Ascending aorta (tissue), 2 donors: ENCODE data around the gene PSEN1. TPM values are rescaled to one million over a fixed set of nuclear protein-coding genes. Genes with fewer than 3 reads are reported as not detected.

Source experiments
- DNase-seq, 2 donors: peaks; one replicate each; pipeline ENCODE4 v3.0.0-alpha.2; 2019; ENCODE audit warnings: low spot score in 2 of 2
- H3K27ac ChIP-seq, 2 donors: fragments of 200-600 bp; sonication (generic); one replicate each; pipeline ENCODE4 v1.5.1; 2016 to 2017; ENCODE audit warnings: mild to moderate bottlenecking in 1 of 2
- H3K27me3 ChIP-seq: fragments of 200-600 bp; sonication (generic); one replicate; pipeline ENCODE4 v1.5.1; 2017
- H3K36me3 ChIP-seq, 2 donors: fragments of 200-600 bp; sonication (generic); one replicate each; pipeline ENCODE4 v1.5.1; 2016
- H3K4me1 ChIP-seq, 2 donors: fragments of 200-600 bp; sonication (generic); one replicate each; pipeline ENCODE4 v1.5.1; 2016 to 2017; ENCODE audit warnings: mild to moderate bottlenecking in 1 of 2
- H3K4me3 ChIP-seq, 2 donors: fragments of 200-600 bp; sonication (generic); one replicate each; pipeline ENCODE4 v1.5.1; 2016 to 2017; ENCODE audit warnings: mild to moderate bottlenecking in 1 of 2
- H3K9me3 ChIP-seq, 2 donors: fragments of 200-600 bp; sonication (generic); one replicate each; pipeline ENCODE4 v1.5.1; 2016
- intact Hi-C: fragments of 100-400 bp; cut with DNase I; formaldehyde crosslinking; loops from one replicate; pipeline ENCODE4 v1.15.1; 2023
- total RNA-seq: library from RNA; depleted of rRNA; stranded (reverse); fragments of >200 nt; gene quantifications from one replicate; pipeline ENCODE4 v1.1.0, GENCODE V29; 2016
- TF ChIP-seq, protein P1 (sequence below), 3 experiments: fragments of 200-600 bp in 2 of 3; fragments of 450-650 bp in 1 of 3; sonication (generic) in 2 of 3; IDR thresholded peaks; one replicate each; pipeline ENCODE4 v1.5.1; 2016 to 2019; ENCODE audit warnings: antibody characterized with exemption in 3 of 3, mild to moderate bottlenecking in 1 of 3, moderate library complexity in 1 of 3

PSEN1 gene
- total RNA-seq, 1 donor from 2014 or later: 15.2 TPM

DNA sequence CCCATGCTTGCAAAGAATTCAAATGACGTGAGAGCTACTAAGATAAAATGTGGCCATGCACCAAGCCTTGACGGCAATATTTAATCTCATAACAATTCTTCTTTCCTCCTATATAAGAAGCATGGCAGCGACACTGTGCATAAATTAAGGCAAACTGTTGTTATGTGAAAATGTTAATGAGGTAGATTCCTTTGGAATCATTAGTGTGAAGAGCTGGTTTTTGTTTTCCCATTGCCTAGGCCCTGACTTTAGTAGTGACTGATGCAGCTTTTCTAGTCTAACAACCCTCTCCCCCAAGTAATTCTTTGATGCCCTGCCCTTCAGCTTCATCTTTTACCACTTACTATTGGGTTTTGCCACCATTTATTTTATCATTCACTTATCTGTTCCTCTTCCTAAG, 10.6 kb upstream of the PSEN1 start:
- intact Hi-C loops: no loop called here
- Histone ChIP-seq H3K27me3 (no peaks in the 10 kb centered on the region), H3K36me3 (peaks cover 14 to 32% of the 10 kb centered on the region in 2 donors)

DNA sequence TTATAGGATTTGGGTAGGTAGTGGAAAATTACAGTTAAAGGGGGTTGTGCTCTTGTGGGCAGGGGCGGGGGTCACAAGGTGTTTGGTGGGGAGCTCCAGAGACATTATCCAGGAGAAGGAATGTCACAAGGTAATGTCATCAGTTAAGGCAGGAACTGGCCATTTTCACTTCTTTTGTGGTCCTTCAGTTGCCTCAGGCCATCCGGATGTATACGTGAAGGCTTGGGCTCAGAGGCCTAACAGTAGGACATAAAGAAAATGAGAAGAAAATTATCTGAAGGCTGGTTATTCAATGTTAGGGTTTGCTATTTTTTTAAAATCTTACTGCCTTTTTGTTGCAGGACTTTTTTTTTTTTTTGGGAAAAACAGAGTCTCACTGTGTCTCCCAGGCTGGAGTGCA, 2.5 kb upstream of the PSEN1 start:
- H3K36me3 ChIP-seq: no peaks in the 10 kb centered on the region
- peaks cover 9 to 11% of the 10 kb centered on the region in 2 donors for H3K4me1 ChIP-seq
- TF ChIP-seq, protein P1, sequence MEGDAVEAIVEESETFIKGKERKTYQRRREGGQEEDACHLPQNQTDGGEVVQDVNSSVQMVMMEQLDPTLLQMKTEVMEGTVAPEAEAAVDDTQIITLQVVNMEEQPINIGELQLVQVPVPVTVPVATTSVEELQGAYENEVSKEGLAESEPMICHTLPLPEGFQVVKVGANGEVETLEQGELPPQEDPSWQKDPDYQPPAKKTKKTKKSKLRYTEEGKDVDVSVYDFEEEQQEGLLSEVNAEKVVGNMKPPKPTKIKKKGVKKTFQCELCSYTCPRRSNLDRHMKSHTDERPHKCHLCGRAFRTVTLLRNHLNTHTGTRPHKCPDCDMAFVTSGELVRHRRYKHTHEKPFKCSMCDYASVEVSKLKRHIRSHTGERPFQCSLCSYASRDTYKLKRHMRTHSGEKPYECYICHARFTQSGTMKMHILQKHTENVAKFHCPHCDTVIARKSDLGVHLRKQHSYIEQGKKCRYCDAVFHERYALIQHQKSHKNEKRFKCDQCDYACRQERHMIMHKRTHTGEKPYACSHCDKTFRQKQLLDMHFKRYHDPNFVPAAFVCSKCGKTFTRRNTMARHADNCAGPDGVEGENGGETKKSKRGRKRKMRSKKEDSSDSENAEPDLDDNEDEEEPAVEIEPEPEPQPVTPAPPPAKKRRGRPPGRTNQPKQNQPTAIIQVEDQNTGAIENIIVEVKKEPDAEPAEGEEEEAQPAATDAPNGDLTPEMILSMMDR (IDR thresholded peaks at IDR 0.05): no peak
- H3K27ac ChIP-seq: no peak overlapping the region
- H3K27me3 ChIP-seq: no peaks in the 10 kb centered on the region
- DNase-seq: no peak
- intact Hi-C loops: no loop called here
- no peak overlapping the region for H3K4me3 ChIP-seq
- H3K9me3 ChIP-seq: no peaks in the 10 kb centered on the region

More for the DNA sequence above, 10.6 kb upstream of the PSEN1 start:
- no peak for DNase-seq
- Histone ChIP-seq H3K4me1 (no peaks in the 10 kb centered on the region), H3K4me3 (no peak overlapping the region), H3K27ac (no peak overlapping the region), H3K9me3 (no peaks in the 10 kb centered on the region)
- TF ChIP-seq, protein P1 (IDR thresholded peaks at IDR 0.05): no peak

GRCh38 chr14:73136085-73136386, 271 bp upstream of the PSEN1 start:
- peak overlapping the region; percentile 93 to 97 for H3K4me3 ChIP-seq
- peaks cover 9 to 11% of the 10 kb centered on the region in 2 donors for H3K4me1 ChIP-seq
- H3K27ac ChIP-seq: peak overlapping the region; percentile 96 to 97
- no peaks in the 10 kb centered on the region for H3K27me3 ChIP-seq
- no peaks in the 10 kb centered on the region for H3K9me3 ChIP-seq
- intact Hi-C loops: loop anchor here (2.0 kb wide), 1 partner anchor 77 kb away; the partner anchor contains the start of gene RBM25
- DNase-seq: no peak
- TF ChIP-seq, protein P1 (IDR thresholded peaks at IDR 0.05): no peak
- H3K36me3 ChIP-seq: no peaks in the 10 kb centered on the region

- no peak for DNase-seq
- H3K9me3 ChIP-seq: no peaks in the 10 kb centered on the region
- TF ChIP-seq, protein P1 (IDR thresholded peaks at IDR 0.05): no peak
- H3K4me1 ChIP-seq: peaks cover 8 to 9% of the 10 kb centered on the region in 2 donors
- H3K27me3 ChIP-seq: no peaks in the 10 kb centered on the region
- H3K27ac ChIP-seq: no peak overlapping the region
- no peak overlapping the region for H3K4me3 ChIP-seq
- H3K36me3 ChIP-seq: no peaks in the 10 kb centered on the region
- intact Hi-C loops: no loop called here
Observed at GRCh38 chr14:73140811-73141323, 4.6 kb downstream of the PSEN1 start.

DNA sequence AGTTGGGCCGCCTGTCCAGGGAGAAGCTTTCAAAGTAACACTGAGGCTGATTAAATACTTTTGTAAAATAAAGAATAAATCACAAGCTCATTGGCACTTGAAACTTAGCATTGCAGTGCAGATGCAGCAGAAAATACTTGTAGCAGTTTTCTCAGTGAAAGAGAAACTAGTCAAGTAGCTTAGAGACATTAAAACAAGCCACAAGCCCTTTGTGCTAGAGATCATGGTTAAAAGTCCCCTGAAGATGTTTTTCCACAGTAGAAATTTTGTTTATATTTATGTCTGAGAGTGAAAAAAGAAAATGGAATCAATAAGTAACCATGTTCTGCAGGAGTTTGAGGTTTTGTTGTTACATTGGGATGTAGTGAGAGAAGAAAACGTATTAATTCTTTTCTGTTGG, 5.9 kb downstream of the PSEN1 start:
- DNase-seq: no peak
- Histone ChIP-seq H3K4me3 (no peak overlapping the region), H3K36me3 (no peaks in the 10 kb centered on the region), H3K4me1 (peaks cover 5 to 6% of the 10 kb centered on the region in 2 donors), H3K27ac (no peak overlapping the region), H3K9me3 (no peaks in the 10 kb centered on the region), H3K27me3 (no peaks in the 10 kb centered on the region)
- TF ChIP-seq, protein P1 (IDR thresholded peaks at IDR 0.05): no peak
- intact Hi-C loops: no loop called here

DNA sequence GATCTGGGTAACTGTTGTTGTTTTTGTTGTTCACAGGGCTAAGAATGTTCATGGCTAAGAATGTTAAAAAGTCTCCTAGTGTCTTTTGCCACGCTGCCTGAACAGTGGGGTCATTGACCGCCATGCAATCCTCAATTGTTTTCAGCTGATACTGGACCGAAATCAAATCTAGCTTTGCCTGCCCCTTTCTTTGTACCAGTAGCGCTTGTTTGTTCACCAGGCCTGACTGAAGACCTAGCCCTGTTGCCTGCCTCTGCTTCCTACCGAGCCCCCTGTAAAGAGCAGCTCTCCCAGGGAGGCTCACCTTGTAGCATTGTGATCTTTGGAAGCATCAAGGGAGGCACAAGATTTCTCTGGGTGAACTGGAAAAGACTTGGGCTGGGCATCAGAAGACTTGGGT, 6.7 kb downstream of the PSEN1 start:
- no peaks in the 10 kb centered on the region for H3K4me1 ChIP-seq
- H3K27ac ChIP-seq: no peak overlapping the region
- no peak for DNase-seq
- no peaks in the 10 kb centered on the region for H3K27me3 ChIP-seq
- H3K36me3 ChIP-seq: peaks cover 1 to 2% of the 10 kb centered on the region in 2 donors
- H3K4me3 ChIP-seq: no peak overlapping the region
- H3K9me3 ChIP-seq: no peaks in the 10 kb centered on the region
- intact Hi-C loops: no loop called here
- TF ChIP-seq, protein P1 (IDR thresholded peaks at IDR 0.05): no peak
